ENCODE results near the gene ETFA. TPM values are rescaled to one million over a fixed set of nuclear protein-coding genes. Genes with fewer than 3 reads are reported as not detected.

Gene ETFA
- total RNA-seq, 2 donors from 2014 or later = 37.0 to 68.2 TPM

- Mint-ChIP-seq H3K4me3 (peak overlapping the region; percentile 86), H3K27ac (no peak overlapping the region)
- no peak for ATAC-seq
Observed at GRCh38 chr15:76344893-76345582, 33.8 kb upstream of the ETFA start.

GRCh38 chr15:76343313-76343996, 32.2 kb upstream of the ETFA start:
- H3K4me1 Mint-ChIP-seq = peaks cover 31% of the 10 kb centered on the region
- H3K9me3 ChIP-seq (ENCODE audit: control insufficient read depth, low read length, poor library complexity, severe bottlenecking) = no peaks in the 10 kb centered on the region
- DNase-seq (no peak), ATAC-seq (no peak)
- H3K27me3 Mint-ChIP-seq = peaks cover 76% of the 10 kb centered on the region
- no peak overlapping the region for H3K27ac Mint-ChIP-seq
- peaks cover 19% of the 10 kb centered on the region for H3K36me3 Mint-ChIP-seq (ENCODE audit: low read depth)
- H3K4me3 Mint-ChIP-seq = no peak overlapping the region

More at GRCh38 chr15:76344893-76345582, 33.8 kb upstream of the ETFA start:
- Mint-ChIP-seq H3K36me3 (ENCODE audit: low read depth) (peaks cover 13% of the 10 kb centered on the region), H3K27me3 (peaks cover 60% of the 10 kb centered on the region), H3K4me1 (peaks cover 24% of the 10 kb centered on the region)
- no peak for DNase-seq
- no peaks in the 10 kb centered on the region for H3K9me3 ChIP-seq (ENCODE audit: control insufficient read depth, low read length, poor library complexity, severe bottlenecking)

- no peaks in the 10 kb centered on the region for H3K9me3 ChIP-seq (ENCODE audit: control insufficient read depth, low read length, poor library complexity, severe bottlenecking)
- peaks cover 17% of the 10 kb centered on the region for H3K36me3 Mint-ChIP-seq (ENCODE audit: low read depth)
- ATAC-seq = no peak
- H3K27ac Mint-ChIP-seq = no peak overlapping the region
- H3K4me3 Mint-ChIP-seq = peak overlapping the region; percentile 93
- no peak for DNase-seq
- H3K4me1 Mint-ChIP-seq = peaks cover 34% of the 10 kb centered on the region
- peaks cover 73% of the 10 kb centered on the region for H3K27me3 Mint-ChIP-seq
Observed at GRCh38 chr15:76342382-76343201, 31.3 kb upstream of the ETFA start.

GRCh38 chr15:76342058-76342381, 30.8 kb upstream of the ETFA start:
- H3K36me3 Mint-ChIP-seq (ENCODE audit: low read depth) = peaks cover 16% of the 10 kb centered on the region
- peak overlapping the region; percentile 21 for H3K27ac Mint-ChIP-seq
- H3K4me1 Mint-ChIP-seq = peaks cover 39% of the 10 kb centered on the region
- peaks cover 77% of the 10 kb centered on the region for H3K27me3 Mint-ChIP-seq
- DNase-seq (no peak), ATAC-seq (no peak)
- H3K4me3 Mint-ChIP-seq = peak overlapping the region; percentile 93
- no peaks in the 10 kb centered on the region for H3K9me3 ChIP-seq (ENCODE audit: control insufficient read depth, low read length, poor library complexity, severe bottlenecking)

GRCh38 chr15:76341366-76342057, 30.2 kb upstream of the ETFA start:
- H3K4me3 Mint-ChIP-seq = peak overlapping the region; percentile 93
- H3K27me3 Mint-ChIP-seq = peaks cover 82% of the 10 kb centered on the region
- H3K36me3 Mint-ChIP-seq (ENCODE audit: low read depth) = peaks cover 19% of the 10 kb centered on the region
- peak overlapping the region; percentile 21 for H3K27ac Mint-ChIP-seq
- no peak for DNase-seq
- peaks cover 44% of the 10 kb centered on the region for H3K4me1 Mint-ChIP-seq
- H3K9me3 ChIP-seq (ENCODE audit: control insufficient read depth, low read length, poor library complexity, severe bottlenecking) = no peaks in the 10 kb centered on the region
- no peak for ATAC-seq

- Mint-ChIP-seq H3K36me3 (ENCODE audit: low read depth) (peaks cover 19% of the 10 kb centered on the region), H3K27me3 (peaks cover 83% of the 10 kb centered on the region), H3K4me1 (peaks cover 50% of the 10 kb centered on the region), H3K27ac (no peak overlapping the region), H3K4me3 (peak overlapping the region; percentile 93)
- ATAC-seq (peak; percentile 68), DNase-seq (peak; percentile 25 to 32 (median 30))
- no peaks in the 10 kb centered on the region for H3K9me3 ChIP-seq (ENCODE audit: control insufficient read depth, low read length, poor library complexity, severe bottlenecking)
Observed at GRCh38 chr15:76340803-76341365, 29.6 kb upstream of the ETFA start.

- peak overlapping the region; percentile 45 for H3K27ac Mint-ChIP-seq
- peaks cover 50% of the 10 kb centered on the region for H3K4me1 Mint-ChIP-seq
Observed at GRCh38 chr15:76340198-76340802, 29.0 kb upstream of the ETFA start.

GRCh38 chr15:76339305-76340197, 28.3 kb upstream of the ETFA start:
- peaks cover 50% of the 10 kb centered on the region for H3K4me1 Mint-ChIP-seq
- no peaks in the 10 kb centered on the region for H3K9me3 ChIP-seq (ENCODE audit: control insufficient read depth, low read length, poor library complexity, severe bottlenecking)

More at GRCh38 chr15:76340198-76340802, 29.0 kb upstream of the ETFA start:
- H3K4me3 Mint-ChIP-seq = peak overlapping the region; percentile 93
- H3K9me3 ChIP-seq (ENCODE audit: control insufficient read depth, low read length, poor library complexity, severe bottlenecking) = no peaks in the 10 kb centered on the region
- peak in 2 of 3 donors; percentile 9 to 10 for DNase-seq
- peaks cover 17% of the 10 kb centered on the region for H3K36me3 Mint-ChIP-seq (ENCODE audit: low read depth)
- peak; percentile 20 for ATAC-seq
- H3K27me3 Mint-ChIP-seq = peaks cover 83% of the 10 kb centered on the region

GRCh38 chr15:76338486-76339304, 27.4 kb upstream of the ETFA start:
- no peak for DNase-seq
- H3K9me3 ChIP-seq (ENCODE audit: control insufficient read depth, low read length, poor library complexity, severe bottlenecking) = no peaks in the 10 kb centered on the region

More at GRCh38 chr15:76339305-76340197, 28.3 kb upstream of the ETFA start:
- Mint-ChIP-seq H3K27me3 (peaks cover 83% of the 10 kb centered on the region), H3K36me3 (ENCODE audit: low read depth) (peaks cover 15% of the 10 kb centered on the region), H3K27ac (peak overlapping the region; percentile 45), H3K4me3 (peak overlapping the region; percentile 93)
- DNase-seq = no peak
- no peak for ATAC-seq

GRCh38 chr15:76337696-76338485, 26.6 kb upstream of the ETFA start:
- ATAC-seq (peak; percentile 11), DNase-seq (no peak)
- peak overlapping the region; percentile 73 for H3K27ac Mint-ChIP-seq
- peaks cover 48% of the 10 kb centered on the region for H3K4me1 Mint-ChIP-seq
- no peaks in the 10 kb centered on the region for H3K9me3 ChIP-seq (ENCODE audit: control insufficient read depth, low read length, poor library complexity, severe bottlenecking)
- H3K4me3 Mint-ChIP-seq = peak overlapping the region; percentile 87
- peaks cover 84% of the 10 kb centered on the region for H3K27me3 Mint-ChIP-seq
- H3K36me3 Mint-ChIP-seq (ENCODE audit: low read depth) = peaks cover 18% of the 10 kb centered on the region

More at GRCh38 chr15:76338486-76339304, 27.4 kb upstream of the ETFA start:
- H3K27ac Mint-ChIP-seq = no peak overlapping the region
- ATAC-seq = no peak
- H3K4me1 Mint-ChIP-seq = peaks cover 54% of the 10 kb centered on the region
- H3K27me3 Mint-ChIP-seq = peaks cover 83% of the 10 kb centered on the region
- H3K4me3 Mint-ChIP-seq = peak overlapping the region; percentile 93
- peaks cover 18% of the 10 kb centered on the region for H3K36me3 Mint-ChIP-seq (ENCODE audit: low read depth)
